Heart left ventricle (tissue), 13 donors: ENCODE data around the gene THAP4.

Experiments
- CTCF ChIP-seq, 12 donors: fragments of 200-600 bp; sonication (generic) in 4 of 12; IDR thresholded peaks; one replicate each; pipeline versions ENCODE4 v1.5.0 to v1.8.0; 2018 to 2022; ENCODE audit warnings: antibody characterized with exemption in 12 of 12, mild to moderate bottlenecking in 5 of 12
- POLR2A ChIP-seq, 2 donors: fragments of 450-650 bp; IDR thresholded peaks; one replicate each; pipeline ENCODE4 v1.6.1; 2017; ENCODE audit warnings: antibody characterized with exemption in 2 of 2, mild to moderate bottlenecking in 2 of 2, moderate library complexity in 2 of 2
- donor health status: ischemic (EF 13 %, LVEDD 7.1; RV severe dilation, severe dysfunction).
- donor health status: DM: no; HTN: yes; CAD: no.
- donor health status: DM: no; HTN: no; CAD: no.
- donor health status: ischemic (EF 25% LVEDD 6.9; RV normal size, moderate dysfunction).
- donor health status: ischemic (EF 25% LVEDD 5.7; RV mildly dilated, moderate dysfunction).
- donor health status: ischemic (EF 35%, LVEDD 5.7; RV mildly dilated, moderate dysfunction).
- donor health status: nonischemic (EF 11% LVEDD 7.7; RV severe dilation, severe dysfunction).
- donor health status: DM: yes; HTN: yes; CAD: no.
- donor health status: PGD.
- donor health status: ischemic (EF 29% LVEDD 5.4; RV normal size, mild dysfunction).
- donor health status: nonischemic (EF 23%, LVEDD 6.1; RV moderate dilation, normal function).

- no peak for TF ChIP-seq CTCF (IDR thresholded peaks at IDR 0.05)
- TF ChIP-seq POLR2A (IDR thresholded peaks at IDR 0.05) = no peak
Observed at GRCh38 chr2:241618829-241619228, 18.1 kb downstream of the THAP4 start.
